ENCODE data around the gene ZNF365. TPM values are rescaled to one million over a fixed set of nuclear protein-coding genes. Genes with fewer than 3 reads are reported as not detected.

ZNF365 gene
- total RNA-seq, 4 donors from 2014 or later, result 0.56 to 4.7 (median 1.2) TPM

DNA sequence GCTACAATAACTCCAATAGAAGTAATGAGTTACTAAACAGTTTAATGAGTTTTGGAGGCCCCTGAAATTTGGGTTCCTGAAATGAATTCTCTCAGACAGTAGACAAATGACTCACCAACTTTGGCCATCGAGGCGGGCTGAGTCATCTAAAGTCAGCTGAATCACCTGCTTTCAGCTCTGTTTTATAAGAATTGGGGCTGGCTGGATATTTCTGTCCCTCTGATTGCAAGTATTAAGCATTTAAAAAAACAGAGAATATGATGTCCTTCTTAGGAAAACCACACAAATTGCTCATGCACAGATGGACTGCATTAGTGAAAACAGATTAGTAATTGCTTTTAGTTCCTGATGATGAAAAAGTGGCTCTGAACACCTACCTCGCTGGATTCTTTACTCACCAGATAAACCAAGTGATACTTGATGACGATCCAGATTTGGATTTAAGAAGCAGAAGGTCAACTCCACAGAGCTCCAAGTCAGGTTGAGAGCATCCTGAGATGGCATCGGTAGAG, 59.1 kb downstream of the ZNF365 start:
- intact Hi-C loops (cut with DNase I), result no loop called here
- WGBS, 2 donors, result 25 to 29% methylated on average over 5 of the region's 5 CpGs
- peak overlapping the region; percentile 20 to 55 (median 48) for H3K27ac ChIP-seq
- peaks cover 9 to 21% (median 10%) of the 10 kb centered on the region in 3 donors for H3K4me1 ChIP-seq
- H3K9me3 ChIP-seq, result no peaks in the 10 kb centered on the region
- DNase-seq, result no peak
- TF ChIP-seq, protein P1, sequence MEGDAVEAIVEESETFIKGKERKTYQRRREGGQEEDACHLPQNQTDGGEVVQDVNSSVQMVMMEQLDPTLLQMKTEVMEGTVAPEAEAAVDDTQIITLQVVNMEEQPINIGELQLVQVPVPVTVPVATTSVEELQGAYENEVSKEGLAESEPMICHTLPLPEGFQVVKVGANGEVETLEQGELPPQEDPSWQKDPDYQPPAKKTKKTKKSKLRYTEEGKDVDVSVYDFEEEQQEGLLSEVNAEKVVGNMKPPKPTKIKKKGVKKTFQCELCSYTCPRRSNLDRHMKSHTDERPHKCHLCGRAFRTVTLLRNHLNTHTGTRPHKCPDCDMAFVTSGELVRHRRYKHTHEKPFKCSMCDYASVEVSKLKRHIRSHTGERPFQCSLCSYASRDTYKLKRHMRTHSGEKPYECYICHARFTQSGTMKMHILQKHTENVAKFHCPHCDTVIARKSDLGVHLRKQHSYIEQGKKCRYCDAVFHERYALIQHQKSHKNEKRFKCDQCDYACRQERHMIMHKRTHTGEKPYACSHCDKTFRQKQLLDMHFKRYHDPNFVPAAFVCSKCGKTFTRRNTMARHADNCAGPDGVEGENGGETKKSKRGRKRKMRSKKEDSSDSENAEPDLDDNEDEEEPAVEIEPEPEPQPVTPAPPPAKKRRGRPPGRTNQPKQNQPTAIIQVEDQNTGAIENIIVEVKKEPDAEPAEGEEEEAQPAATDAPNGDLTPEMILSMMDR (IDR thresholded peaks at IDR 0.05), result no peak
- TF ChIP-seq POLR2A (IDR thresholded peaks at IDR 0.05), result no peak
- no peaks in the 10 kb centered on the region for H3K36me3 ChIP-seq
- H3K27me3 ChIP-seq, result no peaks in the 10 kb centered on the region
- no peak overlapping the region for H3K4me3 ChIP-seq

DNA sequence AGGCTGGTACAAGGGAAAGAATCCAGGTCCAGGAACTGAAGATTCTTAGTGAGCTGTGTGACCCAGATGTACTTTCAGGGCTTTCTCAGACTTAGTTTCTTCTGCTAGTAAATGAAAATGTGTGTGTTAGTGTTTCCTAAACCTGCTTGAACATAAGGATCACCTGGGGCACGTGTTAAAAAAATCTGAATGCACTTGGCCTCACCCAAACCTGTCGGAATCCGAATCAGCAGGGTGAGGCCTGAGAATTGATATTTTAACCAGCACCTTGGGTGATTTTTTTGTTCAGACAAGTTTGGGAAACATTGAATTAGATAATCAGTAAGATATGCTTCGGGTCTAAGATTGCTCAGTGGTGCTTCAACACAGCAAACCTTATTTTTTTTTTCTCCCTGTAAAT, 59.7 kb downstream of the ZNF365 start:
- TF ChIP-seq POLR2A (IDR thresholded peaks at IDR 0.05), result no peak
- TF ChIP-seq, protein P1 (IDR thresholded peaks at IDR 0.05), result no peak
- intact Hi-C loops (cut with DNase I), result no loop called here
- peaks cover 9 to 21% (median 10%) of the 10 kb centered on the region in 3 donors for H3K4me1 ChIP-seq
- peak overlapping the region; percentile 20 to 55 (median 48) for H3K27ac ChIP-seq
- WGBS, 2 donors, result 13 to 24% methylated on average over 4 of the region's 4 CpGs
- DNase-seq, result no peak
- H3K9me3 ChIP-seq, result no peaks in the 10 kb centered on the region
- no peaks in the 10 kb centered on the region for H3K27me3 ChIP-seq
- H3K4me3 ChIP-seq, result no peak overlapping the region
- H3K36me3 ChIP-seq, result no peaks in the 10 kb centered on the region

DNA sequence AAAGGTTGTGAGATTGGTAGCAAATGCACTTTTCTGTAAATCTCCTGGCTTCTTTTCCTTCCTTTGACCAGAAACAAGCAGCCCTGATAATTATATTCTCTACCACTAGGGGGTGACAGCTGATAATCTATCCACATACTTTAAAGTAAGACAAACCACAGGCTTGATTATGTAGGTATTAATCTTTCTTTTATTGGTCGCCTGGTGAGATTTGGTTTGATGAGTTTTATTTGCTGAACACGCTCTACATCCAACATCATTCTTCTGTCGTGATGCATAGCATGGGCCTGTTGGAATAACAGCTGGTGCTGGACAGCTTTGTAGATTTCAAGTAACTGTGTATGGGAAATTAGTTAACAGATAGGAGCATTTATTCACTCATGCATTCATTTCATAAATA, 63.5 kb downstream of the ZNF365 start:
- TF ChIP-seq, protein P1 (IDR thresholded peaks at IDR 0.05), result peak; percentile 49 to 83 (median 72)
- no peak for TF ChIP-seq POLR2A (IDR thresholded peaks at IDR 0.05)
- no peak for DNase-seq
- intact Hi-C loops (cut with DNase I), result no loop called here
- Histone ChIP-seq H3K27ac (no peak overlapping the region), H3K27me3 (no peaks in the 10 kb centered on the region), H3K4me3 (no peak overlapping the region), H3K4me1 (peaks cover 9 to 20% (median 10%) of the 10 kb centered on the region in 3 donors), H3K36me3 (no peaks in the 10 kb centered on the region), H3K9me3 (no peaks in the 10 kb centered on the region)
- WGBS, 2 donors, result 2 to 10% methylated on average over 3 of the region's 3 CpGs

DNA sequence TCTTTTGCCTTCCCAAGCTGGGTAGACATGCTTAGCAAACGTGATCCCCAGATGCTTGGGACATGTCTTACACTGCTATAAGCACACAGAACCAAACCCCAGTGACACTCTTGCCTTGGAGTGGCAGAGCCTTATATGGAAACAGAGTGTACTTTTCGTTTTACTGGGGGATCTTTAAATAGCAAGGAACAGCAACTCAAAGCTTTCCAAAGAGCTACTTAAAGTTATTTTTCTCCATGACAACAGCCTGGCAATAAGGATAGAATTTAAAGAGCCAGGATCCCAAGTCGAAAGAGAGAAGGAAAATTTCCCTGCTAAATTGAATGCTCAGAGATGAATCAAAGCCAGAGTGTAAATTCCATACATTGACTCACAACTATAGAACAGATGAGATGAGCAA, 67.8 kb downstream of the ZNF365 start:
- DNase-seq, result no peak
- intact Hi-C loops (cut with DNase I), result no loop called here
- no peaks in the 10 kb centered on the region for H3K4me1 ChIP-seq
- H3K27ac ChIP-seq, result no peak overlapping the region
- TF ChIP-seq, protein P1 (IDR thresholded peaks at IDR 0.05), result no peak
- no peak for TF ChIP-seq POLR2A (IDR thresholded peaks at IDR 0.05)
- WGBS, 2 donors, result 36 to 46% methylated on average over 3 of the region's 3 CpGs
- no peaks in the 10 kb centered on the region for H3K27me3 ChIP-seq
- no peak overlapping the region for H3K4me3 ChIP-seq
- no peaks in the 10 kb centered on the region for H3K9me3 ChIP-seq
- H3K36me3 ChIP-seq, result no peaks in the 10 kb centered on the region

- no peak for DNase-seq
- Histone ChIP-seq H3K4me3 (no peak overlapping the region), H3K4me1 (no peaks in the 10 kb centered on the region), H3K27ac (no peak overlapping the region), H3K27me3 (peaks cover 0 to 5% (median 0%) of the 10 kb centered on the region in 4 donors), H3K36me3 (no peaks in the 10 kb centered on the region), H3K9me3 (no peaks in the 10 kb centered on the region)
- WGBS, 2 donors, result 91% methylated on average over 8 of the region's 8 CpGs
- TF ChIP-seq, protein P1 (IDR thresholded peaks at IDR 0.05), result no peak
- intact Hi-C loops (cut with DNase I), result no loop called here
These were observed 68.9 kb downstream of the ZNF365 start for GRCh38 chr10:62442894-62443669.
